Measurements from ENCODE around the gene GPBP1. TPM values are rescaled to one million over a fixed set of nuclear protein-coding genes. Genes with fewer than 3 reads are reported as not detected.

Gene GPBP1
- total RNA-seq, 1 experiment from 2014 or later: 69.5 TPM

DNA sequence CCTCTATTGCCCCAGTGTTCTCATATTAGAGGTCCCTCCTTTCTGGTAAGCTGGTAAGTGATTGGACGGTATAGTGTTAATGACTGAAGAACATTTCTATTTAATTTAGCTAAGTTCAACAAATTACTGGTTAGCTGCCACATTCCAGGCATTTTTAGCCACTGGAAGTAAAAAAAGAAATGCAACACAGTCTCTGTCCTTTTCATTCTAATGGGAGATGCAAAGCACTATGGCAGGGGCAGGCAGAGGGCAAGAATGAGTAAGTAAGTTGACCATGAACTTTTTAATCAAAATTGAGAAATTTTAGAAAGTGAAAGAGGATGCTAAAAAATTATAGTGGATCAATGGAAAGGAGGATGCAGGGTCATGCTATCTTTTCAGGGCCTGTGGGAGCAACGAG, 137.4 kb downstream of the GPBP1 start:
- Histone ChIP-seq H3K27ac (ENCODE audit: low read depth, low read length) (no peak overlapping the region), H3K27me3 (ENCODE audit: insufficient read depth, low read length) (no peaks in the 10 kb centered on the region), H3K9me3 (ENCODE audit: control insufficient read depth in 1 of 2, insufficient read depth in 1 of 2, low read depth in 1 of 2, low read length in 2 of 2) (no peaks in the 10 kb centered on the region), H4K20me1 (ENCODE audit: insufficient read depth) (no peaks in the 10 kb centered on the region), H3K4me1 (ENCODE audit: control insufficient read depth in 1 of 2, insufficient read depth in 2 of 2, low read length in 2 of 2) (peaks cover 0 to 2% of the 10 kb centered on the region in 2 experiments; a peak in 3 of 4 replicates), H3K9me2 (ENCODE audit: insufficient read depth) (no peaks in the 10 kb centered on the region), H3K79me2 (ENCODE audit: insufficient read depth, low read length) (no peaks in the 10 kb centered on the region), H2AFZ (ENCODE audit: low read depth, low read length, poor library complexity, severe bottlenecking) (no peak overlapping the region), H3K4me3 (replicated peaks in 1 of 2; ENCODE audit: low read depth in 1 of 2, low read length in 2 of 2) (no peak overlapping the region), H3K9ac (ENCODE audit: low read length) (no peak overlapping the region), H3K36me3 (ENCODE audit: control insufficient read depth in 1 of 2, insufficient read depth in 2 of 2, low read length in 2 of 2) (no peaks in the 10 kb centered on the region), H3K4me2 (ENCODE audit: low read length) (no peak overlapping the region)
- no TSS peak for BruUV-seq (replicated peaks)
- DNase-seq (ENCODE audit: low read depth, low spot score): no peak
- ChIA-PET POLR2A (no interaction called here), CTCF (no interaction called here), RAD21 (ENCODE audit: low non-redundant PET in 1 of 2, low total read pairs in 2 of 2, uncharacterized antibody in 2 of 2, unreplicated experiment in 2 of 2) (no interaction called here)
- intact Hi-C loops (cut with micrococcal nuclease): no loop called here
- TF ChIP-seq RAD21 (IDR thresholded peaks at IDR 0.05; ENCODE audit: low read depth): no peak
- TF ChIP-seq ELF1 (IDR thresholded peaks at IDR 0.05; ENCODE audit: borderline replicate concordance, low read depth): no peak
- TF ChIP-seq POLR2A (IDR thresholded peaks at IDR 0.05; ENCODE audit: borderline replicate concordance, extremely low read depth, insufficient read depth, insufficient read length): no peak
- TF ChIP-seq TCF7L2 (IDR thresholded peaks at IDR 0.05; ENCODE audit: borderline replicate concordance, extremely low read depth, insufficient read depth, insufficient read length): no peak
- TF ChIP-seq, protein P1, sequence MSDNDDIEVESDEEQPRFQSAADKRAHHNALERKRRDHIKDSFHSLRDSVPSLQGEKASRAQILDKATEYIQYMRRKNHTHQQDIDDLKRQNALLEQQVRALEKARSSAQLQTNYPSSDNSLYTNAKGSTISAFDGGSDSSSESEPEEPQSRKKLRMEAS (IDR thresholded peaks at IDR 0.05): no peak
- TF ChIP-seq SP1 (IDR thresholded peaks at IDR 0.05; ENCODE audit: low read depth): no peak
- TF ChIP-seq SRF (IDR thresholded peaks at IDR 0.05; ENCODE audit: low read depth): no peak
- no peak for TF ChIP-seq EZH2phosphoT487 (IDR thresholded peaks at IDR 0.05; ENCODE audit: borderline replicate concordance)
- TF ChIP-seq, protein P2, sequence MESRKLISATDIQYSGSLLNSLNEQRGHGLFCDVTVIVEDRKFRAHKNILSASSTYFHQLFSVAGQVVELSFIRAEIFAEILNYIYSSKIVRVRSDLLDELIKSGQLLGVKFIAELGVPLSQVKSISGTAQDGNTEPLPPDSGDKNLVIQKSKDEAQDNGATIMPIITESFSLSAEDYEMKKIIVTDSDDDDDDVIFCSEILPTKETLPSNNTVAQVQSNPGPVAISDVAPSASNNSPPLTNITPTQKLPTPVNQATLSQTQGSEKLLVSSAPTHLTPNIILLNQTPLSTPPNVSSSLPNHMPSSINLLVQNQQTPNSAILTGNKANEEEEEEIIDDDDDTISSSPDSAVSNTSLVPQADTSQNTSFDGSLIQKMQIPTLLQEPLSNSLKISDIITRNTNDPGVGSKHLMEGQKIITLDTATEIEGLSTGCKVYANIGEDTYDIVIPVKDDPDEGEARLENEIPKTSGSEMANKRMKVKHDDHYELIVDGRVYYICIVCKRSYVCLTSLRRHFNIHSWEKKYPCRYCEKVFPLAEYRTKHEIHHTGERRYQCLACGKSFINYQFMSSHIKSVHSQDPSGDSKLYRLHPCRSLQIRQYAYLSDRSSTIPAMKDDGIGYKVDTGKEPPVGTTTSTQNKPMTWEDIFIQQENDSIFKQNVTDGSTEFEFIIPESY (IDR thresholded peaks at IDR 0.05; ENCODE audit: extremely low read depth, insufficient replicate concordance, low read length): no peak
- no peak for TF ChIP-seq CEBPB (IDR thresholded peaks at IDR 0.05; ENCODE audit: low read depth)
- no peak for TF ChIP-seq EGR1 (IDR thresholded peaks at IDR 0.05; ENCODE audit: low read depth)
- no peak for TF ChIP-seq CBX3 (IDR thresholded peaks at IDR 0.05; ENCODE audit: low read depth)
- no peak for TF ChIP-seq ZFX (IDR thresholded peaks at IDR 0.05)
- no peak for TF ChIP-seq ZNF274 (IDR thresholded peaks at IDR 0.05; ENCODE audit: low read depth, low read length)
- no peak for TF ChIP-seq YY1 (IDR thresholded peaks at IDR 0.05; ENCODE audit: extremely low read depth, insufficient replicate concordance, low read depth, low read length)
- TF ChIP-seq SIN3A (IDR thresholded peaks at IDR 0.05; ENCODE audit: low read depth): no peak
- TF ChIP-seq POLR2AphosphoS5 (IDR thresholded peaks at IDR 0.05; ENCODE audit: low read depth, low read length): no peak
- TF ChIP-seq JUND (IDR thresholded peaks at IDR 0.05): no peak
- TF ChIP-seq FOSL1 (IDR thresholded peaks at IDR 0.05; ENCODE audit: low read depth): no peak
- no peak for ATAC-seq
